ENCODE measurements around the gene SERPINF2. TPM values are rescaled to one million over a fixed set of nuclear protein-coding genes. Genes with fewer than 3 reads are reported as not detected.

The SERPINF2 gene
- total RNA-seq, 1 donor from 2014 or later, result 0.15 TPM

DNA sequence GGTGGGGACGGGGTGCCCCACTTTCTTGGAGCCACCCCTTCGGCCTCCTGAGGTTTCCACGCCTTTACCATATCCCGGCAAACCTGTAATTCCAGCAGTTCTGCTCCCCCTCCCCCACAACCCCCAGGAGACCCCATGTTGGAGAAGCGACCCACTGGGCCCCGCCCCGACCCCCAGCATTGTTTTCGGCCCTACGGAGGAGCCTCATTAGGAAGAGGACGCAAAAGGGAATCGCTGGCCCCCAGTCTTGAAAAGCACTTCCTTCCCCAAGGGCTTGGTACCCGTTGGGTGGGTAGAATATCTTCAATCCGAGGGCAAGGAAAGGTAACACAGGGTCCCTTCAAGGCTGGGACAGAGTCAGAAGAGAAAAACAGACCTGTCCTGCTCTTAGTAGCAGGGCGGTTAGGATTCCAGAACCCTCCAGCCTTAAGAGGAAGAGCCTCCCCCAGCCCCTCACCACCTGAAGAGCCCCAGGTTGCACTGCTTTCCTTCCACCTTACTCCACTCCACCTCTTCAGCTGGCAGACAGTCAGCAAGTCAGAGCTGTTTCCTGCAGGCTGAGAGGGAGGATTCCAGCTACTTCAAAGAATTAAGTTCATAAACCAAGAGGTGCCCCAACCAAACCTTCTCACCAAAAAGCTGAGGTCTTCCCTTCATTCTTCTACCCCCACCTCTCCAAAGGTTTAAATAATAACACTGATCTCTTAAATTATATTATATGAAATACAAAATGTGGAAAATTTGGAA lies 31.7 kb upstream of the SERPINF2 start:
- no peak for DNase-seq (ENCODE audit: low spot score)
- peak overlapping the region; percentile 97 for H3K4me3 Mint-ChIP-seq (ENCODE audit: unreplicated experiment)

DNA sequence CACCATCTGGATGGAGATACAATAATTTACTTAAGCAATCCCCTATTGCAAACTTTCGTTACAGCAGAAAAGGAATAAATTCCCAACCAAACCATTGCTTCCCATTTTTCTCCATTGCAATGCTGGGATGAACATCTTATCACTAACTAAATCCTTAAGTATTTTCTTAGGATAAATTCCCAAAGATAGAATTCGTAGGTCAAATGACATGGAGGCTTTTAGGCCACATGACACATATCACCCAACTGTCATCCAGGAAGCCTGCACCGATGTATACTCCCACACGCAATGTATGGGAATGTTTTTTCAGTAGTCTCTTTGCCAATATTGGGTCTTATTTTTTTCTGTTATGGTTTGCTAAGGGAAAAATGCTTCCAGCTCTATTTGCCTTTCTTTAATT lies 30.9 kb upstream of the SERPINF2 start:
- TF ChIP-seq, protein P1, sequence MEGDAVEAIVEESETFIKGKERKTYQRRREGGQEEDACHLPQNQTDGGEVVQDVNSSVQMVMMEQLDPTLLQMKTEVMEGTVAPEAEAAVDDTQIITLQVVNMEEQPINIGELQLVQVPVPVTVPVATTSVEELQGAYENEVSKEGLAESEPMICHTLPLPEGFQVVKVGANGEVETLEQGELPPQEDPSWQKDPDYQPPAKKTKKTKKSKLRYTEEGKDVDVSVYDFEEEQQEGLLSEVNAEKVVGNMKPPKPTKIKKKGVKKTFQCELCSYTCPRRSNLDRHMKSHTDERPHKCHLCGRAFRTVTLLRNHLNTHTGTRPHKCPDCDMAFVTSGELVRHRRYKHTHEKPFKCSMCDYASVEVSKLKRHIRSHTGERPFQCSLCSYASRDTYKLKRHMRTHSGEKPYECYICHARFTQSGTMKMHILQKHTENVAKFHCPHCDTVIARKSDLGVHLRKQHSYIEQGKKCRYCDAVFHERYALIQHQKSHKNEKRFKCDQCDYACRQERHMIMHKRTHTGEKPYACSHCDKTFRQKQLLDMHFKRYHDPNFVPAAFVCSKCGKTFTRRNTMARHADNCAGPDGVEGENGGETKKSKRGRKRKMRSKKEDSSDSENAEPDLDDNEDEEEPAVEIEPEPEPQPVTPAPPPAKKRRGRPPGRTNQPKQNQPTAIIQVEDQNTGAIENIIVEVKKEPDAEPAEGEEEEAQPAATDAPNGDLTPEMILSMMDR (IDR thresholded peaks at IDR 0.05), result no peak
- Mint-ChIP-seq H3K27ac (ENCODE audit: unreplicated experiment) (peak overlapping the region; percentile 93), H3K36me3 (ENCODE audit: low read depth) (peaks cover 32% of the 10 kb centered on the region), H3K4me3 (ENCODE audit: unreplicated experiment) (peak overlapping the region; percentile 97), H3K4me1 (ENCODE audit: low read depth) (peaks cover 43% of the 10 kb centered on the region), H3K9me3 (ENCODE audit: low read depth) (no peaks in the 10 kb centered on the region), H3K27me3 (ENCODE audit: low read depth) (no peaks in the 10 kb centered on the region)
- DNase-seq (ENCODE audit: low spot score), result no peak

More for the DNA sequence above, 31.7 kb upstream of the SERPINF2 start:
- TF ChIP-seq, protein P1 (IDR thresholded peaks at IDR 0.05), result no peak
- H3K36me3 Mint-ChIP-seq (ENCODE audit: low read depth), result peaks cover 32% of the 10 kb centered on the region
- H3K9me3 Mint-ChIP-seq (ENCODE audit: low read depth), result no peaks in the 10 kb centered on the region
- peak overlapping the region; percentile 93 for H3K27ac Mint-ChIP-seq (ENCODE audit: unreplicated experiment)
- H3K4me1 Mint-ChIP-seq (ENCODE audit: low read depth), result peaks cover 43% of the 10 kb centered on the region
- H3K27me3 Mint-ChIP-seq (ENCODE audit: low read depth), result no peaks in the 10 kb centered on the region

DNA sequence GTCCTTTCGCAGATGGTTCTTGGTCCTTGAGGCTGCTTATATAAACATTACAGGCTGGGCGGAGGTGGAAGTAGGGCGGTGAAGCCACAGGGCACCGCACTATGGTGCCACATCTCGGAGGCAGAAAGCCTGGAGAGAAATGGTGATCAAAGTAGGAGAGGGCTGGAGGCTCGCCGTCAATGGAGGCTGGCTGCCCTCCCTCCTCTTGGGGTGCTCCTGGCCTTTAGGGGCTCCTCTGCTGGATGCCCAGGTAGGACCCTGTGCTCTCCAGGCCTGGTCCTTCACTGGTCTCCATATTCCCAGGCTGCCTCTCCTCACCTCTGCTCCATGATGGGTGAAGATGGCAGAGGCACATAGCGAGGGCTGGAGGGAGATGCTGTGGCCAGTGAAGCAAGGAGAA lies 30.4 kb upstream of the SERPINF2 start:
- Mint-ChIP-seq H3K4me1 (ENCODE audit: low read depth) (peaks cover 46% of the 10 kb centered on the region), H3K9me3 (ENCODE audit: low read depth) (no peaks in the 10 kb centered on the region), H3K4me3 (ENCODE audit: unreplicated experiment) (peak overlapping the region; percentile 97), H3K36me3 (ENCODE audit: low read depth) (peaks cover 30% of the 10 kb centered on the region), H3K27ac (ENCODE audit: unreplicated experiment) (peak overlapping the region; percentile 93), H3K27me3 (ENCODE audit: low read depth) (no peaks in the 10 kb centered on the region)
- no peak for DNase-seq (ENCODE audit: low spot score)
- TF ChIP-seq, protein P1 (IDR thresholded peaks at IDR 0.05), result no peak

DNA sequence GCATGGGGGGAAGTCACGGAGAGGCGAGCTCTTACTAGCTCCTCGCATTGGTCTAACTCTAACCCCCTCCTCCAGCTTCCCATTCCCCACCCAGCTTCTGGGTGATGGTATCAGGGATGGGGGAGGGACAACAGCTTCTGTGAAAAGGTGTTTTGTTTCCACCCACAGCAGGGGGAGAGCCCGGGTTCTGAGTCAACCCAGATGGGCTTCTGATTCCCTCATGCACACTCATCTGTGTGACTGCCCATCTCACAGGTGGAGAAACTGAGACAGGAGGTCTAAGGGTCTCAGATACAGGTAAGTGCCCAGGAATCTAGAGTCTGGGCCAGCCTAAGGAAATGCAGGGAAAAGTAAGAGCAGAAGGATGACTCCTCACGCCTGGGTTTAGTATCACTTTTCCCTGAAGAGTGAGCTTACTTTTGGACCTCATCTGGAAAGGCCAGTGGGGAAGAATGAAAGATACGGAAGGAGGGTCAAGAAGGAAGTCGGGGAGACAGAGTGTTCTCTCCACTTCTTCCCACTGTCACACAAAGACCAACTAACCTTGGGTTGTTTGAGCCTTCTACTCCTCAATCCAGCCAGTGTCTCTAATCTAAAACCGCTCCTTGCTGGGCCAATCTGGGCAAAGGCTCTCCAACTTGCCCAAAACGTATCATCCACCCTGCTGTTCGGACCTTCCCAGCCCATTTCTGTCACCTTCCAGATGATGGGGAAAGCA lies 29.4 kb upstream of the SERPINF2 start:
- no peaks in the 10 kb centered on the region for H3K9me3 Mint-ChIP-seq (ENCODE audit: low read depth)
- TF ChIP-seq, protein P1 (IDR thresholded peaks at IDR 0.05), result no peak
- H3K27ac Mint-ChIP-seq (ENCODE audit: unreplicated experiment), result peak overlapping the region; percentile 80
- peaks cover 29% of the 10 kb centered on the region for H3K36me3 Mint-ChIP-seq (ENCODE audit: low read depth)
- H3K4me3 Mint-ChIP-seq (ENCODE audit: unreplicated experiment), result peak overlapping the region; percentile 97
- peaks cover 56% of the 10 kb centered on the region for H3K4me1 Mint-ChIP-seq (ENCODE audit: low read depth)
- H3K27me3 Mint-ChIP-seq (ENCODE audit: low read depth), result no peaks in the 10 kb centered on the region
- DNase-seq (ENCODE audit: low spot score), result no peak

DNA sequence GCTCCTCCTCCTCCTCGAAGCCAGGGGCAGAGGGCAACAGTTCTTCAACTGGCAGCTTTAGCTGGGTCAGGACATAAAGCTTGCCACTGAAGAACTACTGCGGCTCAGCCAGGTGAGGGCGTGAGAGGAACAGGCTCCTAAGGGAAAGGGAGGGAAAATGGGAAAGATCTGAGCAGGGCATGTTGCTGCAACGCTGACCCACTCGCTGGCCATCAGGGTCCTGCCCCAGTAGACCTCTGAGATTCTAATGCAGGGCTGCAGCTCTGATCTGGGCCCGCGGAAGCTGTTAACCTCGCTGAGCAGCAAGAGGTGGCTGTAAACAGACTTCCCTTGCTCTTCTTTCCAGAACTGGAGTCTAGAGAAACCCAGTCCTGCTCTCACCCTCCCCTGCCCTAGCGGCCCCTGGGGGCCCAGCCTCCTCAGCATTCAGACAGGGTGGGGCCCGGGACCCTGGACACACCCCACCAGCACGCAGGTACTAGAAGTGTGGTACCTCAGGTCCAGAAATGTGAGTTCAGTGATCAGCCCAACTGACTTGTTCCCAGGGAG lies 28.7 kb upstream of the SERPINF2 start:
- H3K4me3 Mint-ChIP-seq (ENCODE audit: unreplicated experiment), result peak overlapping the region; percentile 97
- H3K27me3 Mint-ChIP-seq (ENCODE audit: low read depth), result no peaks in the 10 kb centered on the region
- peaks cover 29% of the 10 kb centered on the region for H3K36me3 Mint-ChIP-seq (ENCODE audit: low read depth)
- peaks cover 57% of the 10 kb centered on the region for H3K4me1 Mint-ChIP-seq (ENCODE audit: low read depth)
- H3K27ac Mint-ChIP-seq (ENCODE audit: unreplicated experiment), result peak overlapping the region; percentile 91
- no peak for DNase-seq (ENCODE audit: low spot score)
- TF ChIP-seq, protein P1 (IDR thresholded peaks at IDR 0.05), result peak; percentile 67
- no peaks in the 10 kb centered on the region for H3K9me3 Mint-ChIP-seq (ENCODE audit: low read depth)
